D721Med (cell line): ENCODE results near the gene MALL.

ENCODE experiments used
- DNase-seq: peaks from one replicate; pipeline ENCODE4 v3.0.0; 2011; ENCODE audit warnings: low spot score; ENCODE audit not compliant: insufficient read length
- FAIRE-seq: peaks from 2 replicates; lab custom pipeline; 2011; peaks lifted over from hg19 to GRCh38; lab: Jason Lieb, UNC
- TF ChIP-seq, protein P1 (sequence below): IDR thresholded peaks from 2 replicates; pipeline ENCODE4 v1.5.1; 2012; ENCODE audit warnings: mild to moderate bottlenecking, control low read depth; ENCODE audit not compliant: insufficient read depth; ENCODE audit errors: missing control alignments

Gene MALL

DNA sequence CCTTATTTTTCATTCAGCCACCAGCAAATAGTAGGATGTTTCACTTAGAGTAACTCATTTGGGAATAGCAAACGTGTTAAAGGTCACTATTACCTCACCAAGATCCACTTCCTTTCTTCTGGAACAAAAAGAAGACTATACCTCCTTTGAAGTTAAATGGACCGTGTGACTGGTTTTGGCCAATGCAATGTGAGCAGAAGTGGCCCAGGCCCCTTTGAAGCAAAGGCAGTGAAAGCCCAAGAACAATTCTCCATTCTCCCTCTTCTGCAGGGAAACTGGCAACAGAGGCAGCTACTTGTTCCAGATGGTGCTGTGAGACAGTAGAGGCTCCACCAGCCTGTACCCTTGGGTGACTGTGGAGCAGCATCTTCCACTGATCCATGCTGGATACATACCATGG is 11.3 kb upstream of the MALL start:
- FAIRE-seq (no peak), DNase-seq (no peak)
- TF ChIP-seq, protein P1, sequence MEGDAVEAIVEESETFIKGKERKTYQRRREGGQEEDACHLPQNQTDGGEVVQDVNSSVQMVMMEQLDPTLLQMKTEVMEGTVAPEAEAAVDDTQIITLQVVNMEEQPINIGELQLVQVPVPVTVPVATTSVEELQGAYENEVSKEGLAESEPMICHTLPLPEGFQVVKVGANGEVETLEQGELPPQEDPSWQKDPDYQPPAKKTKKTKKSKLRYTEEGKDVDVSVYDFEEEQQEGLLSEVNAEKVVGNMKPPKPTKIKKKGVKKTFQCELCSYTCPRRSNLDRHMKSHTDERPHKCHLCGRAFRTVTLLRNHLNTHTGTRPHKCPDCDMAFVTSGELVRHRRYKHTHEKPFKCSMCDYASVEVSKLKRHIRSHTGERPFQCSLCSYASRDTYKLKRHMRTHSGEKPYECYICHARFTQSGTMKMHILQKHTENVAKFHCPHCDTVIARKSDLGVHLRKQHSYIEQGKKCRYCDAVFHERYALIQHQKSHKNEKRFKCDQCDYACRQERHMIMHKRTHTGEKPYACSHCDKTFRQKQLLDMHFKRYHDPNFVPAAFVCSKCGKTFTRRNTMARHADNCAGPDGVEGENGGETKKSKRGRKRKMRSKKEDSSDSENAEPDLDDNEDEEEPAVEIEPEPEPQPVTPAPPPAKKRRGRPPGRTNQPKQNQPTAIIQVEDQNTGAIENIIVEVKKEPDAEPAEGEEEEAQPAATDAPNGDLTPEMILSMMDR, result no peak

DNA sequence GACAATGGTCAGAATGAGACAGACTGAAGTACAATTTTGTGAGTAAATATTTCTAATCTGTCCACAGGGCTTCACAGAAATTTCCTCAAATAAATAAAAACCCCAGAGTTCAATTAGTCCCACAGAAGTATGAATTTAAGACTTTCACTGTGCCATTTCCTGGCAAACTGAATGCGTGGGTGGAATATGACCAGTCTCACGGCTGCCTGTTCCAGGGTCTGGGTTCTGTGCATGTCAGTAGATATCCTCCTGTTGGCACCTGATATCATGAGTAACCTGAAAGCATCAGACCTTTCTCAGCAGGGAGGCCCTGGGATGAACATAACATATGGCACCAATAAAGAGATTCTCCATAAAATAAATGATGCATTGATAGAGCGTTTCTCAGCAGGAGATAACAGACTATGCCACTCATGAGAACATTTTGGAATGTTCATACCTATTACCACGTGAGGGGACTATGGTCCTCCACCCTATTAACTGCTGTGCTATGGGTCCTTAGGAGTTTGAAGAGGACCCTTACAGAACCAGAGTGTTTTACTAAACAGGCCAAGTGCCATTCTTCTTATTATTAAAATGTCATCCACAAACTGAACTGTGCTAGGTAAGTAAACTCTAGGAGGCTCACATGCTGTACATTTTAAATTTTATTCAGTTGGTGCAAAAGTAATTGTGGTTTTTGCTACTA is 10.6 kb upstream of the MALL start:
- TF ChIP-seq, protein P1, result no peak
- DNase-seq (no peak), FAIRE-seq (no peak)

DNA sequence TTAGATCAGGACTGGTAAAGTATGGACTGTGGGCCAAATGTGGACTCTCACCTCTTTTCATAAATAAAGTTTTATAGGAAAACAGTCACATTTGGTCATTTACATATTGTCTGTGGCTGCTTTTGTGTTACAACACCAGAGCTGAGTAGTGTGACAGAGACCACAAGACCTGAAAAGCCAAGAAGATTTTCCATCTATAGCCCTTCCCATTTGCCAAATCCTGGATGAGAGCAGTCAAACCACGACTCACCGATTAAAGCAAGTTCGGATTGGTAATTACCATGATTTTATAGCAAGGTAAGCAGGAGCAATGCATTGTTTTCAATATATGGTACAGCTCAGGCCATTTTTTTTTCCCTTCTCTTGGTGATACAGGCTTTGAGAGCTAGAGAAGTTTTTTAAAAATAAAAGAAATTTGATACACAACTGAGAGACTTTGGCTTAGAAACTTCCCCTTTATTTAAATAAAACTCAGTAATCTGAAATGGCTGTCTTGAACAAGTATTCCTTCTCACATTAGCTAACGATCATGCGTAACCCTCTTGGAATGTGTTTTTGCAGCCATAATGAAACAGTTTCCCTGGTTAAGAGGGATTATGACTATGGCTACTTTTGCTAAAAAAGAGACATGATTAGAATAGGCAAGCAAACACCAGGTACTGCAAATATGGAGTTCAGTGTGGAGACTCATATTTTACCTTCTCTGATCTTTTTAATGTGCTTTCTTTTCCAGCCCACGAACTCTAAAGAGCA is 9.5 kb upstream of the MALL start:
- DNase-seq, result no peak
- no peak for FAIRE-seq
- TF ChIP-seq, protein P1, result no peak

DNA sequence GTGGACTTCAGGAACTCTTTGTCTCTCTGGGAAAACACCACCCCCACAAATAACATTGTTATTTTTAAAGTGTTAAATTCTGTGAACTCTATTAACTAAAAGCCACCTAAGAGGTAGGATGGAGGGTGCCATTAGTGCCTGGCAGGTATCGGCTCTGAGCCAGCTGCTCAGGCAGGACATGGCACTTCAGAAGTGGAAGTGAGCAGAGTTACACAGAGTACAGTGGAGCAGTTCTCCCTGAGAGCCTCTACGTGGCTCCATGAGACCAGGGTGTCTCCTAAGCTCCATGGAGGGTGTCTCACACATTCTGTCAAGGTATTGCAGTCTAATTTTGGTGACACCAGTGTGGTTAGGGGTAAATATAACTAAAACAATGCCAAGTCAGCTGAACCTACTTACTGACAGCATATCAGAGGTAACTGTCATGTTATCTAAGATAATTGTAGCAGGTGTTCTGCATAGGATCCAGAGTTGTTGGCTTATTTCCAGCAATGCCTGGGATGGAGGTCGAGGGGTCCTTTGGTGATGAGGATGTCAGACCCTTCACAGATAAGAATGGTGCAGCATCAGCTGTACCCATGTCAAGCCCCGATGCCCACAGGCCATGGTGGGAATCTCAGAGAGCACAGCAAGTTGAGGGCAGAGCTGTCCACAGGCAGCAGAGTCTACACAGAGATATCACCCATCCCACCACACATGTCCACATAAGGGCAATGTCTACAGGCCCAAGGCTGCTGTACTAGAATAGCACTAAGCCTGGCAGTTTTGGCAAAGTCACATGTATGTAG is 8.6 kb upstream of the MALL start:
- DNase-seq (no peak), FAIRE-seq (no peak)
- TF ChIP-seq, protein P1, result no peak

- FAIRE-seq, result no peak
- no peak for DNase-seq
- TF ChIP-seq, protein P1, result no peak
Measured at GRCh38 chr2:110121592-110121991, 6.0 kb upstream of the MALL start.

GRCh38 chr2:110121052-110121334 is 5.4 kb upstream of the MALL start:
- TF ChIP-seq, protein P1, result no peak
- DNase-seq (no peak), FAIRE-seq (no peak)
